ENCODE measurements around the gene HOXA2.

DNA sequence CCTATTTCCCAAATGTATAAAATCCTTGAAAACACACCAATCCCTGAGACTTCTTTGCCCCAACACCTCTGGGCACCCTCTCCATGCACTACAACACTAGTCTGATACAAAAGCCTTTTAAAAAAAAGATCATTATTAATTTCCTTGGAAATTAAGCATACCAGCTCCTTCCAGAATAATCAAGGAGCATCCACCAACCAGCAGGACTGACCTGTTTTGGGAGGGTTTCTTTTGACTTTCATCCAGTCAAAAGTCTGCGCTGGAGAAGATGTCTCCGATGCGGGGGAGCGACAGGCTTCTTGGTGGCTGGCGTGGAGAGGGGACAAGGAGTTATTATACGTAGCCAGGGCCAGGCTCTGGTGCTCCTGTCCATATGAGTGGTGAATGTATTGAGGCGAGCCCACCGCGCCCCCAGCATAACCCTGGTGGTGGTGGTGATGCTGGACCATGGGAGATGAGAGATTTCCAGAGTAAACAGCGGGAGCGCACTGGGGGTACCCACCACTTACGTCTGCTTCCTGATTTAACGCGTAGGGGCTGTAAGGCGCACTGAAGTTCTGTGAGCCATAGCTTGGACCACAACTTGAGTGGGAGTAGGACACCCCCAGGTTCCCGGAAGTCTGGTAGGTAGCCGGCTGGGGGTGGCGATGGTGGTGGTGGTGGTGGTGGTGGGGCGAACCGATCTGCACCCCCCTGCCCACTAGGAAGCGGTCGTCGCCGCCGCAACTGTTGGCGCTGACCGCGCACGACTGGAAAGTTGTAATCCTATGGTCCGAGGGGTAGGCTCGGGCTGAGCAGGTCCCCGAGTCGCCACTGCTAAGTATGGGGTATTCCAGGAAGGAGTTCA is 7.2 kb downstream of the HOXA2 start:
- TF ChIP-seq CTCF (conservative IDR thresholded peaks at IDR 0.05; ENCODE audit: low read length) (no peak), EZH2phosphoT487 (IDR thresholded peaks at IDR 0.05; ENCODE audit: borderline replicate concordance, low read depth, low read length) (no peak)

Data from OCI-LY7 (cell line).